Psoas muscle (tissue), 8 donors: ENCODE results near the gene CCDC88A. TPM values are rescaled to one million over a fixed set of nuclear protein-coding genes. Genes with fewer than 3 reads are reported as not detected.

ENCODE experiments used
- ATAC-seq, 4 donors: fragments of 200-7000 bp; cut with Tn5 transposase; one replicate each; pipeline ENCODE4 v1.9.1; 2020; ENCODE audit warnings: moderate library complexity in 3 of 4, mild to moderate bottlenecking in 2 of 4
- DNase-seq, 2 donors: peaks; one replicate each; pipeline ENCODE4 v3.0.0-alpha.2; 2020
- H3K27ac ChIP-seq: fragments of 200-600 bp; one replicate; pipeline ENCODE4 v1.8.0; 2022
- H3K27me3 ChIP-seq, 3 donors: fragments of 200-600 bp in 1 of 3; one replicate each; pipeline versions ENCODE4 v1.6.1 to v1.8.0; 2013 to 2022; ENCODE audit warnings: low read length in 2 of 3, mild to moderate bottlenecking in 2 of 3, moderate library complexity in 1 of 3; ENCODE audit not compliant: insufficient read depth in 3 of 3
- H3K36me3 ChIP-seq, 2 donors: fragments of 200-600 bp in 1 of 2; one replicate each; pipeline versions ENCODE4 v1.6.1 to v1.8.0; 2013 to 2022; ENCODE audit warnings: low read depth in 1 of 2, mild to moderate bottlenecking in 1 of 2, moderate library complexity in 1 of 2; ENCODE audit not compliant: insufficient read depth in 1 of 2
- H3K4me1 ChIP-seq: fragments of 200-600 bp; one replicate; pipeline ENCODE4 v1.8.0; 2022
- H3K4me3 ChIP-seq: fragments of 200-600 bp; one replicate; pipeline ENCODE4 v1.8.0; 2022; ENCODE audit warnings: mild to moderate bottlenecking
- H3K9me3 ChIP-seq: fragments of 200-600 bp; one replicate; pipeline ENCODE4 v1.8.0; 2022
- WGBS, 3 donors: extraction: QIAGEN DNeasy Blood & Tissue Kit; methylation state at CpG; one replicate each; pipeline versions ENCODE4 v1.1.6 to v1.1.7; 2013; 5-methylcytosine and 5-hydroxymethylcytosine counted together
- intact Hi-C, 2 donors: fragments of 100-400 bp; cut with DNase I; formaldehyde crosslinking; loops; one replicate each; pipeline versions ENCODE4 v1.11.0 to v1.14.2; 2022
- polyA plus RNA-seq, 3 donors: library from polyadenylated mRNA; stranded (reverse); fragments of 200-250 nt; gene quantifications; one replicate each; pipeline ENCODE4 v1.2.3, GENCODE V29; 2013
- total RNA-seq, 4 donors: library from RNA; stranded (reverse); fragmentation: NEBNext Ultra II Directional in 2 of 4; extraction: Animal tissue kit (Norgen Biotek cat#: 25700) in 2 of 4; gene quantifications; one replicate each; pipeline versions ENCODE4 v1.2.1 to v1.2.4, GENCODE V29; 2021 to 2023
- TF ChIP-seq, protein P1 (sequence below): fragments of 200-600 bp; IDR thresholded peaks from one replicate; pipeline ENCODE4 v1.8.0; 2022; ENCODE audit warnings: antibody characterized with exemption
- donor health status: healthy with polysubstance abuse.
- donor health status: DM: no; HTN: no; CAD: no; lungs with moderate emphysema.
- donor health status: Bipolar disorder and iron deficiency.
- donor health status: healthy.
- donor health status: DM: yes; HTN: yes; CAD: no.
- donor health status: DM: no; HTN: no; CAD: no.
- donor health status: DM: no; HTN: no; CAD: no.
- donor health status: DM: yes; HTN: yes; CAD: no.

CCDC88A gene
- total and polyA plus RNA-seq, 7 donors = 4.7 to 21.4 (median 12.3) TPM

DNA sequence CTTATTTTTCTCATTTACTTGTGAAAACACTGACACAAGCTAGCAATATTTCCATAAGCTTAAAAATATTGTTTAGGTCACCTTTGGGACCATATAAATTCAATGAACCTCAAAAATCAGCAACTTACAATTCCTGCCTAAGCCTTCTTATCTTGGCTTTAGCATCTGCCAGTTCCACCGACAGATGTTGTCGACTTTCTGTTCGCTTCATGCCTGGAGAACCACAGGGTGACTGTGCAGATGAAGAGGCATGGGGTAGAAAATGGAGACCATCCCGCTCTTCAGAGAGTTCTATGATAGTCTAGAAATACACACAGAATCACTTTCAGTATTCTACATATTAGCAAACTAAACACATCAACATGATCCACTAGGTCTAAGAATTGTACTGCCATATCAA lies 64.2 kb downstream of the CCDC88A start:
- WGBS, 3 donors = 96 to 99% (median 98%) methylated on average over 4 of the region's 4 CpGs
- peaks cover 0 to 24% of the 10 kb centered on the region in 2 donors for H3K36me3 ChIP-seq
- no peak for DNase-seq
- H3K27ac ChIP-seq = no peak overlapping the region
- no peaks in the 10 kb centered on the region for H3K27me3 ChIP-seq
- intact Hi-C loops = no loop called here
- no peaks in the 10 kb centered on the region for H3K9me3 ChIP-seq
- TF ChIP-seq, protein P1, sequence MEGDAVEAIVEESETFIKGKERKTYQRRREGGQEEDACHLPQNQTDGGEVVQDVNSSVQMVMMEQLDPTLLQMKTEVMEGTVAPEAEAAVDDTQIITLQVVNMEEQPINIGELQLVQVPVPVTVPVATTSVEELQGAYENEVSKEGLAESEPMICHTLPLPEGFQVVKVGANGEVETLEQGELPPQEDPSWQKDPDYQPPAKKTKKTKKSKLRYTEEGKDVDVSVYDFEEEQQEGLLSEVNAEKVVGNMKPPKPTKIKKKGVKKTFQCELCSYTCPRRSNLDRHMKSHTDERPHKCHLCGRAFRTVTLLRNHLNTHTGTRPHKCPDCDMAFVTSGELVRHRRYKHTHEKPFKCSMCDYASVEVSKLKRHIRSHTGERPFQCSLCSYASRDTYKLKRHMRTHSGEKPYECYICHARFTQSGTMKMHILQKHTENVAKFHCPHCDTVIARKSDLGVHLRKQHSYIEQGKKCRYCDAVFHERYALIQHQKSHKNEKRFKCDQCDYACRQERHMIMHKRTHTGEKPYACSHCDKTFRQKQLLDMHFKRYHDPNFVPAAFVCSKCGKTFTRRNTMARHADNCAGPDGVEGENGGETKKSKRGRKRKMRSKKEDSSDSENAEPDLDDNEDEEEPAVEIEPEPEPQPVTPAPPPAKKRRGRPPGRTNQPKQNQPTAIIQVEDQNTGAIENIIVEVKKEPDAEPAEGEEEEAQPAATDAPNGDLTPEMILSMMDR = no peak
- H3K4me1 ChIP-seq = no peaks in the 10 kb centered on the region
- no peak overlapping the region for H3K4me3 ChIP-seq
- no peak for ATAC-seq

DNA sequence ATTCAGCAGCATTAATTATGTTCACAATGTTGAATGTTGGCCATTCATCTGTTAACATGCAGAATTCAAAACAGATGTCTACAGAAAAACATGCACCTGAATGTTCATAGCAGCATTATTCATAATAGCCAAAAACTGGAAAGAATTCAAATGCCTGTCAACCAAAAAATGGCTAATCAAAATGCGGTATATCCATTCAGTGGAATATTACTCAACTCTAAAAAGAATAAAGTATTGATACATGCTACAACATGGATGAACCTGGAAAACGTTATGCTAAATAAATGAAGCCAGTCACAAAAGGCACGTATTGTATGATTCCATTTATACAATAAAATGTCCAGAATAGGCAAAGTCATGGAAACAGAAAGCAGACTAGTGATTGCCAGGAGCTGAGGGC lies 68.0 kb downstream of the CCDC88A start:
- Histone ChIP-seq H3K27me3 (no peaks in the 10 kb centered on the region), H3K9me3 (no peaks in the 10 kb centered on the region), H3K4me1 (no peaks in the 10 kb centered on the region), H3K27ac (no peak overlapping the region), H3K4me3 (no peak overlapping the region), H3K36me3 (peaks cover 0 to 41% of the 10 kb centered on the region in 2 donors)
- DNase-seq (no peak), ATAC-seq (no peak)
- TF ChIP-seq, protein P1 = no peak
- intact Hi-C loops = no loop called here
- WGBS, 3 donors = 97 to 98% (median 98%) methylated on average over 3 of the region's 3 CpGs

DNA sequence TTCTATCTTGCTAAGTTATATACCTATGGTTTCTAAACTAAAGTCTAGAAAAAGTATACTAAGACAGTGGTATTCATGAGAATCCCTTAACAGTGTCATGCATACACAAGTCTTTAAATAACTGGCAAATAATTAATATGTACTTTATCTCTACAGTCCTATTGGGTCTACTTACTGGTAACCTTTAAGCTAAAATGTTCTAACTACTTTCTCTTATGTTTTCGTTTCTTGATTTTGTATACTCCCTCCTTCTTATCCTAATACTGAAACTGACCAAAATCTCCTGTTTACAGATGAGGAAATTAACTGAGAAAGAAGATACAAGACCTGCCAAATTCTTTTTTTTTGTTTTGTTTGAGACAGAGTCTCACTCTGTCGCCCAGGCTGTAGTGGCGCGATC lies 74.6 kb downstream of the CCDC88A start:
- 97 to 99% (median 98%) methylated on average over 4 of the region's 4 CpGs for WGBS, 3 donors
- no peak overlapping the region for H3K4me3 ChIP-seq
- H3K27ac ChIP-seq = no peak overlapping the region
- H3K9me3 ChIP-seq = no peaks in the 10 kb centered on the region
- TF ChIP-seq, protein P1 = no peak
- H3K27me3 ChIP-seq = no peaks in the 10 kb centered on the region
- H3K4me1 ChIP-seq = no peaks in the 10 kb centered on the region
- no peak for DNase-seq
- ATAC-seq = no peak
- peaks cover 0 to 62% of the 10 kb centered on the region in 2 donors for H3K36me3 ChIP-seq
- intact Hi-C loops = no loop called here

DNA sequence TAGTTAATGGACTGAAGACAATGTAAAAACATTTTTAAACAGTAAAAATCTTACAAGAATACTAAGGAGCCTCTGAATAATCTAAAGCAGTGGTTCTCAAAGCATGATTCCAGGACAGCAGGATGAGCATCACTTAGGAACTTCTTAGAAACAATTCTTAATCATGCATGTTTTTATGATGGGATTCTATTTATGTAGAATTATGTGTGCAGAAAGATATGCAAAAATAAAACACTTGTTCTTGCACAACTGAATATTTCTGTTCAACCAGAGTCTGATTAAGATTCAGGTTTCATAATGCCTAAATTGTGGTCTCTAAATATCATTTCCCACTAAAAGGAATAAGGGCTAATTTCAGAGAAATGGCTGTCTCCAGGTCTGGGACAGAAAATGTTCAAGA lies 81.4 kb downstream of the CCDC88A start:
- H3K36me3 ChIP-seq = peaks cover 0 to 40% of the 10 kb centered on the region in 2 donors
- no peaks in the 10 kb centered on the region for H3K27me3 ChIP-seq
- H3K4me1 ChIP-seq = no peaks in the 10 kb centered on the region
- ATAC-seq = no peak
- H3K9me3 ChIP-seq = no peaks in the 10 kb centered on the region
- H3K4me3 ChIP-seq = no peak overlapping the region
- TF ChIP-seq, protein P1 = no peak
- intact Hi-C loops = no loop called here
- DNase-seq = no peak
- no peak overlapping the region for H3K27ac ChIP-seq

DNA sequence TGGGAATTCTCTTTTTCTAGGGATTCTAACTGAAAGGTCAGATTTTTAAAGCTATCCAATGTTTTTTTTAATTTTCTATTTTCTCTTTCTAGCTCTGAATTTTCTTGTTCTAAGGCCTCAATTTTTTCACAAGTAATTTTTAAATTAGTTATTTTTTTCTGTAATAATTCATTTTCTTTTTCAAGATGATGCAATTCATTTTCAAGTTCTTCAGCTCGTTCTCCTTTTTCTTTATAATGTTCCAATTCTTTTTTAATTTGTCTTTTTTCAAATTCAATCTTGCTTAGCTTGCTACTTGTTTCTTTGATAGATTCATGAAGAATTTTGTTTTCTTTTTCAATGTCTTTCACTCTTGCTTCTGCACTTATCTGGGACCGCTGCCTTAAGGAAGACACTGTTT lies 84.9 kb downstream of the CCDC88A start:
- TF ChIP-seq, protein P1 = no peak
- Histone ChIP-seq H3K4me1 (no peaks in the 10 kb centered on the region), H3K27ac (no peak overlapping the region), H3K4me3 (no peak overlapping the region), H3K36me3 (peaks cover 0 to 55% of the 10 kb centered on the region in 2 donors), H3K27me3 (no peaks in the 10 kb centered on the region), H3K9me3 (no peaks in the 10 kb centered on the region)
- ATAC-seq = no peak
- WGBS, 3 donors = 93 to 99% (median 96%) methylated on average over 2 of the region's 2 CpGs
- intact Hi-C loops = no loop called here
- DNase-seq = no peak
